Skeletal muscle satellite cell (primary cell): ENCODE data around the gene PSME1.

Experiments used
- H3K27me3 ChIP-seq: 2 replicates; pipeline ENCODE4 v1.7.0; 2013; ENCODE audit warnings: low read length; ENCODE audit not compliant: control insufficient read depth, insufficient read depth
- H3K36me3 ChIP-seq: 2 replicates; pipeline ENCODE4 v1.7.0; 2013; ENCODE audit warnings: mild to moderate bottlenecking, control low read depth, low read length; ENCODE audit not compliant: insufficient read depth
- H3K4me1 ChIP-seq: 2 replicates; pipeline ENCODE4 v1.7.0; 2013; ENCODE audit warnings: low read length; ENCODE audit not compliant: control insufficient read depth, insufficient read depth
- H3K4me2 ChIP-seq: 2 replicates; pipeline ENCODE4 v1.7.0; 2013; ENCODE audit warnings: mild to moderate bottlenecking, low read length
- H3K4me3 ChIP-seq: 2 replicates; pipeline ENCODE4 v1.7.0; 2013; ENCODE audit warnings: low read length
- H3K9ac ChIP-seq: 2 replicates; pipeline ENCODE4 v1.7.0; 2013; ENCODE audit warnings: mild to moderate bottlenecking, low read depth, low read length, moderate library complexity
- H3K9me3 ChIP-seq: replicated peaks from 2 replicates; pipeline ENCODE4 v1.7.0; 2013; ENCODE audit warnings: mild to moderate bottlenecking, control low read depth, low read length

PSME1 gene

GRCh38 chr14:24133735-24134134, 2.3 kb upstream of the PSME1 start:
- H3K9me3 ChIP-seq: no peaks in the 10 kb centered on the region
- H3K4me1 ChIP-seq: peaks cover 33% of the 10 kb centered on the region
- H3K36me3 ChIP-seq: peaks cover 15% of the 10 kb centered on the region
- H3K4me2 ChIP-seq: no peak overlapping the region
- no peak overlapping the region for H3K9ac ChIP-seq
- no peaks in the 10 kb centered on the region for H3K27me3 ChIP-seq
- H3K4me3 ChIP-seq: no peak overlapping the region

GRCh38 chr14:24135584-24135833, 485 bp upstream of the PSME1 start:
- H3K27me3 ChIP-seq: no peaks in the 10 kb centered on the region
- peaks cover 26% of the 10 kb centered on the region for H3K36me3 ChIP-seq
- H3K4me3 ChIP-seq: peak overlapping the region; percentile 80
- H3K9me3 ChIP-seq: no peaks in the 10 kb centered on the region
- peak overlapping the region; percentile 92 for H3K9ac ChIP-seq
- H3K4me2 ChIP-seq: peak overlapping the region; percentile 91
- H3K4me1 ChIP-seq: peaks cover 38% of the 10 kb centered on the region

GRCh38 chr14:24136684-24137528, 912 bp downstream of the PSME1 start:
- H3K9me3 ChIP-seq: no peaks in the 10 kb centered on the region
- H3K4me2 ChIP-seq: peak overlapping the region; percentile 91
- H3K36me3 ChIP-seq: peaks cover 26% of the 10 kb centered on the region
- H3K4me1 ChIP-seq: peaks cover 28% of the 10 kb centered on the region
- peak overlapping the region; percentile 80 for H3K4me3 ChIP-seq
- H3K27me3 ChIP-seq: no peaks in the 10 kb centered on the region
- peak overlapping the region; percentile 92 for H3K9ac ChIP-seq

GRCh38 chr14:24137529-24138395, 1.8 kb downstream of the PSME1 start:
- H3K4me1 ChIP-seq: peaks cover 24% of the 10 kb centered on the region
- no peak overlapping the region for H3K4me3 ChIP-seq
- peaks cover 26% of the 10 kb centered on the region for H3K36me3 ChIP-seq
- no peak overlapping the region for H3K9ac ChIP-seq
- H3K4me2 ChIP-seq: no peak overlapping the region
- no peaks in the 10 kb centered on the region for H3K9me3 ChIP-seq
- no peaks in the 10 kb centered on the region for H3K27me3 ChIP-seq

GRCh38 chr14:24138396-24139271, 2.6 kb downstream of the PSME1 start:
- no peak overlapping the region for H3K4me3 ChIP-seq
- no peaks in the 10 kb centered on the region for H3K27me3 ChIP-seq
- no peak overlapping the region for H3K4me2 ChIP-seq
- no peak overlapping the region for H3K9ac ChIP-seq
- no peaks in the 10 kb centered on the region for H3K9me3 ChIP-seq
- H3K36me3 ChIP-seq: peaks cover 26% of the 10 kb centered on the region
- peaks cover 30% of the 10 kb centered on the region for H3K4me1 ChIP-seq

- no peaks in the 10 kb centered on the region for H3K9me3 ChIP-seq
- peaks cover 32% of the 10 kb centered on the region for H3K36me3 ChIP-seq
- no peak overlapping the region for H3K9ac ChIP-seq
- no peak overlapping the region for H3K4me3 ChIP-seq
- peaks cover 35% of the 10 kb centered on the region for H3K4me1 ChIP-seq
- peak overlapping the region; percentile 87 for H3K4me2 ChIP-seq
- no peaks in the 10 kb centered on the region for H3K27me3 ChIP-seq
Observed at GRCh38 chr14:24139272-24139934, 3.4 kb downstream of the PSME1 start.

- Histone ChIP-seq H3K9ac (peak within 1 kb of the TSS; percentile 88), H3K27me3 (no peaks in the 10 kb centered on the region), H3K4me1 (peaks cover 41% of the 10 kb centered on the region), H3K9me3 (no peaks in the 10 kb centered on the region), H3K36me3 (peaks cover 33% of the 10 kb centered on the region), H3K4me2 (peak within 1 kb of the TSS; percentile 87), H3K4me3 (peak within 1 kb of the TSS; percentile 86)
Observed at GRCh38 chr14:24141097-24141880, 5.3 kb downstream of the PSME1 start, which contains the start of gene EMC9. Gene EMC9, minus strand, starts transcription at chr14:24141591. Its CDS starts 287 bp downstream, at chr14:24141304.

- Histone ChIP-seq H3K4me3 (no peak overlapping the region), H3K4me1 (peaks cover 38% of the 10 kb centered on the region), H3K9me3 (no peaks in the 10 kb centered on the region)
Observed at GRCh38 chr14:24143511-24143910, 7.5 kb downstream of the PSME1 start.

GRCh38 chr14:24144451-24144850, 8.5 kb downstream of the PSME1 start:
- no peak overlapping the region for H3K9ac ChIP-seq
- H3K4me1 ChIP-seq: peaks cover 38% of the 10 kb centered on the region
- H3K4me2 ChIP-seq: no peak overlapping the region
- H3K9me3 ChIP-seq: no peaks in the 10 kb centered on the region
- no peak overlapping the region for H3K4me3 ChIP-seq
- H3K36me3 ChIP-seq: peaks cover 15% of the 10 kb centered on the region
- no peaks in the 10 kb centered on the region for H3K27me3 ChIP-seq

More at GRCh38 chr14:24143511-24143910, 7.5 kb downstream of the PSME1 start:
- H3K4me2 ChIP-seq: peak overlapping the region; percentile 9
- H3K36me3 ChIP-seq: peaks cover 20% of the 10 kb centered on the region
- no peak overlapping the region for H3K9ac ChIP-seq
- no peaks in the 10 kb centered on the region for H3K27me3 ChIP-seq

- no peaks in the 10 kb centered on the region for H3K9me3 ChIP-seq
- peak overlapping the region; percentile 94 for H3K4me2 ChIP-seq
- no peak overlapping the region for H3K9ac ChIP-seq
- H3K4me1 ChIP-seq: peaks cover 34% of the 10 kb centered on the region
- peaks cover 18% of the 10 kb centered on the region for H3K36me3 ChIP-seq
- no peaks in the 10 kb centered on the region for H3K27me3 ChIP-seq
- H3K4me3 ChIP-seq: peak overlapping the region; percentile 93
Observed at GRCh38 chr14:24145219-24145618, 9.2 kb downstream of the PSME1 start.
